Panc1 (cell line): ENCODE measurements around the gene SCYGR5. TPM values are rescaled to one million over a fixed set of nuclear protein-coding genes. Genes with fewer than 3 reads are reported as not detected.

ENCODE experiments used
- ATAC-seq: fragments of 200-7000 bp; cut with Tn5 transposase; 2 replicates; pipeline ENCODE4 v1.9.1; 2020; ENCODE audit warnings: mild to moderate bottlenecking, moderate library complexity
- BruUV-seq: library from RNA; stranded (reverse); fragments of 400-500 nt; replicated peaks from 2 replicates; lab custom pipeline; 2021; lab: Mats Ljungman, UMichigan
- CTCF ChIA-PET: fragments of 300-600 bp; sonication (Branson Sonifier 250); formaldehyde crosslinking; loops from one replicate; lab custom pipeline; 2022; ENCODE audit warnings: antibody characterized with exemption; lab: Charles Lee
- POLR2A ChIA-PET: fragments of 300-600 bp; sonication (Branson Sonifier 250); formaldehyde crosslinking; loops from one replicate; lab custom pipeline; 2022; ENCODE audit warnings: antibody characterized with exemption; lab: Charles Lee
- DNase-seq: peaks from one replicate; pipeline ENCODE4 v3.0.0-alpha.2; 2010; ENCODE audit warnings: low read depth, low spot score
- H3K27ac ChIP-seq: 2 replicates; pipeline ENCODE4 v1.5.1; 2011; ENCODE audit warnings: mild to moderate bottlenecking, low read length, inconsistent platforms
- H3K27me3 ChIP-seq: fragments of 200-500 bp; sonication (Bioruptor generic); 2 replicates; pipeline ENCODE4 v1.6.0; 2014; ENCODE audit warnings: low read length, inconsistent platforms; ENCODE audit not compliant: control insufficient read depth, insufficient read depth
- H3K36me3 ChIP-seq: fragments of 200-500 bp; sonication (Bioruptor generic); 2 replicates; pipeline ENCODE4 v1.5.1; 2014; ENCODE audit warnings: inconsistent platforms, mild to moderate bottlenecking, low read length, moderate library complexity; ENCODE audit not compliant: control insufficient read depth, insufficient read depth
- H3K4me1 ChIP-seq: 2 replicates; pipeline ENCODE4 v1.5.1; 2011; ENCODE audit warnings: inconsistent platforms, mild to moderate bottlenecking, low read length, moderate library complexity; ENCODE audit not compliant: control insufficient read depth, insufficient read depth
- H3K4me3 ChIP-seq, 2 experiments: 2 replicates each; pipeline ENCODE4 v1.5.1; 2011 to 2012; ENCODE audit warnings: low read depth in 2 of 2, low read length in 2 of 2, mild to moderate bottlenecking in 2 of 2, inconsistent platforms in 1 of 2, moderate library complexity in 1 of 2
- H3K9me3 ChIP-seq: fragments of 200-500 bp; sonication (Bioruptor generic); 2 replicates; pipeline ENCODE4 v1.5.1; 2014; ENCODE audit warnings: low read depth, mild to moderate bottlenecking, inconsistent platforms, low read length, moderate library complexity; ENCODE audit not compliant: control insufficient read depth, insufficient read depth
- CTCF ChIP-seq: fragments of 450-650 bp; IDR thresholded peaks from 2 replicates; pipeline ENCODE4 v1.5.1; 2017; ENCODE audit warnings: mild to moderate bottlenecking
- POLR2AphosphoS5 ChIP-seq: IDR thresholded peaks from 2 replicates; pipeline ENCODE4 v1.6.1; 2012; ENCODE audit warnings: mild to moderate bottlenecking, low read depth, low read length, moderate library complexity
- REST ChIP-seq, 2 experiments: IDR thresholded peaks; 2 replicates each; pipeline ENCODE4 v1.6.1; 2011 to 2012; ENCODE audit warnings: low read depth in 2 of 2, control low read depth in 1 of 2, low read length in 1 of 2, mild to moderate bottlenecking in 1 of 2, moderate library complexity in 1 of 2; ENCODE audit not compliant: insufficient read depth in 1 of 2
- SIN3A ChIP-seq: IDR thresholded peaks from 2 replicates; pipeline ENCODE4 v1.6.1; 2012; ENCODE audit warnings: low read depth, mild to moderate bottlenecking, low read length, moderate library complexity, borderline replicate concordance; ENCODE audit not compliant: insufficient read depth
- TCF7L2 ChIP-seq: IDR thresholded peaks from 2 replicates; pipeline ENCODE4 v1.6.1; 2011; ENCODE audit warnings: mild to moderate bottlenecking, low read depth, low read length, inconsistent platforms
- in situ Hi-C: cut with HindIII; loops from 2 replicates; pipeline ENCODE4 v1.10.0; 2016; ENCODE audit warnings: low sequenced_read_pairs, low pct_unique_long_range_greater_than_20kb
- intact Hi-C: fragments of 100-400 bp; cut with micrococcal nuclease; formaldehyde crosslinking; loops from one replicate; pipeline ENCODE4 v1.10.0; 2022; ENCODE audit not compliant: unreplicated experiment
- total RNA-seq: library from RNA; stranded (reverse); gene quantifications from one replicate; pipeline ENCODE4 v1.2.1, GENCODE V29; 2021; ENCODE audit not compliant: unreplicated experiment

The SCYGR5 gene
- total RNA-seq, 1 experiment from 2014 or later = not detected

- Histone ChIP-seq H3K4me1 (no peaks in the 10 kb centered on the region), H3K27me3 (peaks cover 4% of the 10 kb centered on the region; the same call in 1 of the 2 replicates), H3K27ac (no peak overlapping the region), H3K4me3 (no peak overlapping the region), H3K9me3 (no peaks in the 10 kb centered on the region), H3K36me3 (no peaks in the 10 kb centered on the region)
- in situ Hi-C loops = no loop called here
- ATAC-seq = no peak
- BruUV-seq = no TSS peak
- intact Hi-C loops = no loop called here
- no peak for TF ChIP-seq POLR2AphosphoS5
- no peak for TF ChIP-seq SIN3A
- TF ChIP-seq CTCF = no peak
- TF ChIP-seq REST (IDR thresholded peaks at IDR 0.05; ENCODE audit: insufficient read depth in 1 of 2, low read depth in 2 of 2, low read length in 1 of 2) = no peak
- TF ChIP-seq TCF7L2 = no peak
- DNase-seq = no peak
- POLR2A ChIA-PET = no interaction called here
- CTCF ChIA-PET = no interaction called here
These were observed 41.2 kb upstream of the SCYGR5 start for GRCh38 chr2:227625420-227625819.

GRCh38 chr2:227626580-227627151, 39.9 kb upstream of the SCYGR5 start:
- in situ Hi-C loops (no loop called here), intact Hi-C loops (no loop called here)
- ChIA-PET CTCF (no interaction called here), POLR2A (no interaction called here)
- H3K36me3 ChIP-seq = no peaks in the 10 kb centered on the region
- TF ChIP-seq REST (IDR thresholded peaks at IDR 0.05; ENCODE audit: insufficient read depth in 1 of 2, low read depth in 2 of 2, low read length in 1 of 2) = no peak
- H3K4me1 ChIP-seq = no peaks in the 10 kb centered on the region
- H3K27ac ChIP-seq = no peak overlapping the region
- ATAC-seq (no peak), DNase-seq (peak; percentile 30)
- H3K27me3 ChIP-seq = peaks cover 9% of the 10 kb centered on the region
- no peak overlapping the region for H3K4me3 ChIP-seq
- no TSS peak for BruUV-seq
- no peaks in the 10 kb centered on the region for H3K9me3 ChIP-seq
